Karpas-422 (cell line): ENCODE results near the gene LGALS9. TPM values are rescaled to one million over a fixed set of nuclear protein-coding genes. Genes with fewer than 3 reads are reported as not detected.

ENCODE experiments used
- small RNA-seq: library from RNA; depleted of rRNA; stranded (forward); fragments of <200 nt; gene quantifications from one replicate; pipeline ENCODE3, GENCODE V24; 2014
- total RNA-seq: library from RNA; depleted of rRNA; stranded (reverse); fragments of >200 nt; shearing (Covaris generic); gene quantifications from 2 replicates; pipeline ENCODE4 v1.2.3, GENCODE V29; 2014; ENCODE audit warnings: low replicate concordance; rRNA removed

The LGALS9 gene
- total RNA-seq, 1 experiment from 2014 or later, result 5.4 TPM

Small RNA genes lying within 50 kb of the gene (small RNA-seq; reads per million reads assigned to genes)
- gene AC015688.1 (not detected), gene AC015688.2 (not detected), gene AC015688.5 (not detected), gene CPDP1 (not detected)

Other genes starting within 250 kb of the LGALS9 start
- 0.32 and 0.52 TPM in 2 replicates for gene KSR1, start 174.7 kb upstream of the LGALS9 start, total RNA-seq
- gene NOS2, start 169.3 kb downstream of the LGALS9 start, total RNA-seq, result not detected in 2 replicates